Smooth muscle cell (in vitro differentiated cells): ENCODE measurements around the gene ACCSL. TPM values are rescaled to one million over a fixed set of nuclear protein-coding genes. Genes with fewer than 3 reads are reported as not detected.

Experiments
- DNase-seq: peaks from one replicate; lab custom pipeline; 2025; ENCODE audit not compliant: unreplicated experiment; lab: John Stamatoyannopoulos, UW
- H2AFZ ChIP-seq: fragments of 200-600 bp; sonication (generic); 2 replicates; pipeline ENCODE4 v1.6.0; 2016; ENCODE audit warnings: antibody characterized with exemption, low read depth, mild to moderate bottlenecking
- H3F3A ChIP-seq: fragments of 200-600 bp; sonication (generic); 2 replicates; pipeline ENCODE4 v1.6.0; 2017; ENCODE audit warnings: antibody characterized with exemption, low read depth
- H3K27ac ChIP-seq: fragments of 200-600 bp; sonication (generic); 2 replicates; pipeline ENCODE4 v1.5.1; 2016; ENCODE audit warnings: low read depth, mild to moderate bottlenecking
- H3K27me3 ChIP-seq: fragments of 200-600 bp; sonication (generic); 2 replicates; pipeline ENCODE4 v1.6.1; 2016; ENCODE audit warnings: low read depth, mild to moderate bottlenecking
- H3K36me3 ChIP-seq: fragments of 200-600 bp; sonication (generic); 2 replicates; pipeline ENCODE4 v1.5.1; 2016; ENCODE audit warnings: low read depth
- H3K4me1 ChIP-seq: fragments of 200-600 bp; sonication (generic); 2 replicates; pipeline ENCODE4 v1.5.1; 2016; ENCODE audit warnings: low read depth
- H3K4me2 ChIP-seq: fragments of 200-600 bp; sonication (generic); 2 replicates; pipeline ENCODE4 v1.6.0; 2016; ENCODE audit warnings: mild to moderate bottlenecking
- H3K4me3 ChIP-seq: fragments of 200-600 bp; sonication (generic); 2 replicates; pipeline ENCODE4 v1.5.1; 2016; ENCODE audit warnings: mild to moderate bottlenecking
- H3K79me2 ChIP-seq: fragments of 200-600 bp; sonication (generic); 2 replicates; pipeline ENCODE4 v1.6.0; 2016; ENCODE audit warnings: low read depth, mild to moderate bottlenecking
- H3K9ac ChIP-seq: fragments of 200-600 bp; sonication (generic); 2 replicates; pipeline ENCODE4 v1.6.0; 2016; ENCODE audit warnings: low read depth
- H3K9me3 ChIP-seq: fragments of 200-600 bp; sonication (generic); replicated peaks from 2 replicates; pipeline ENCODE4 v1.5.1; 2016; ENCODE audit warnings: low read depth
- H4K20me1 ChIP-seq: fragments of 200-600 bp; sonication (generic); 2 replicates; pipeline ENCODE4 v1.6.0; 2016; ENCODE audit warnings: low read depth
- CTCF ChIP-seq: fragments of 200-600 bp; sonication (generic); IDR thresholded peaks from 2 replicates; pipeline ENCODE4 v1.5.1; 2017; ENCODE audit warnings: borderline replicate concordance, mild to moderate bottlenecking, antibody characterized with exemption; ENCODE audit not compliant: insufficient read depth, poor library complexity, severe bottlenecking
- WGBS: methylation state at CpG from one replicate; pipeline ENCODE4 v1.1.7; 2016; ENCODE audit warnings: low lambda C conversion rate; 5-methylcytosine and 5-hydroxymethylcytosine counted together
- polyA plus RNA-seq: library from polyadenylated mRNA; unstranded; fragments of >200 nt; fragmentation: Nextera tagmentation; extraction: Ambion mirVana; gene quantifications from 2 replicates; pipeline ENCODE4 v1.2.1, GENCODE V29; 2016
- total RNA-seq: library from RNA; depleted of rRNA; stranded (reverse); fragments of >200 nt; gene quantifications from 2 replicates; pipeline ENCODE4 v1.2.3, GENCODE V29; 2014

The ACCSL gene
- total and polyA plus RNA-seq, 2 experiments from 2014 or later, result not detected

DNA sequence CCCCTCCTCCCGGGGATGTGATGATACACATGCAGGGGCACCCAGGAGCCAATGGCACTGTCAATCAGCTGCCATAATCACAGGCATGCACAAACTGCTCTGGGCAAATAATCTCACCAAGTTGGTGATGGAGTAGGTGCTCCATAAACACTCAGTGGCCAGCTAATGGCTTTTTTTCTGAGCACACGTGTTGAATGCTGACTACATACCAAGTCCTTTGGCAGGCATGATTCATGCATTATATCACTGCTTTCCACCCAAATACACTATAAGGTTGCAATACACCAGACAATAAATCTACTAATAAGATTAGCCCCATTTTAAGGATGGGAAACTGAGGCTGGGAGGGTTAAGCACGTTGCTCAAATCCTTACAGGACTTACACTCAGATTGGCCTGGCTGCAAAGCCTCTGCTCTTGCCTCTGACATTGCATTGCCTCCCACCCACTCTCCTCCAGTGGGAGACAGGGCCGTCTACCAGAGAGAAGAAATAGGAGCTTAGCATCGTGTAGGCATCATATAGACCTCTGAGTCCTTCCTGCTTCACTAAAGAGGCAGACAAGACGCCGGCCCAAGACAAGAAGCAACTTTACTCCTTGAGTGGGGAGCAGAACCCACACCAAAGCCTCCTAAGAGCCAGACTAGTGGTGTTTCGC lies 32.7 kb upstream of the ACCSL start:
- 71% methylated on average over 8 of the region's 8 CpGs for WGBS
- Histone ChIP-seq H3K9me3 (no peaks in the 10 kb centered on the region), H3K4me1 (no peaks in the 10 kb centered on the region), H3K4me3 (no peak overlapping the region), H3K36me3 (no peaks in the 10 kb centered on the region), H3F3A (no peaks in the 10 kb centered on the region), H3K27me3 (no peaks in the 10 kb centered on the region), H2AFZ (no peak overlapping the region), H3K4me2 (no peak overlapping the region), H4K20me1 (no peaks in the 10 kb centered on the region), H3K79me2 (no peaks in the 10 kb centered on the region), H3K9ac (no peak overlapping the region), H3K27ac (peak overlapping the region; percentile 39)
- no peak for TF ChIP-seq CTCF
- DNase-seq, result no peak

DNA sequence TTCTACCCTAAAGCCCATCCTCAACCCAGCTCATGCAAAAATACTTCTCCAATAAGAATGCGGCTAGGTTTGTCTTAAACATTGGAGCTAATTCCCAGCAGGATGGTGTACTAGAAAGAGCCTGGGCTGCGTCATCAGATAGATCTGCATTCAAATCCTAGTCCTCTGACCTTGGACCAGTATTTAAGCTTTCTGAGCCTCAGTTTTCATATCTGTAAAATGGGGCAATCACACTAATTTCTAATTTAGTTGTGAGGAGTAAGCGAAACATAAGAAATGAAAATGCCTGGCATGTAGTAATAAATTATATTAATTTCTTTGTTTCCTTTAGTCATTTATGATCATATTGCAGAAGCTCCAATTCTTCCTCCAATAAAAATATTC lies 32.2 kb upstream of the ACCSL start:
- H3K4me1 ChIP-seq, result no peaks in the 10 kb centered on the region
- H3F3A ChIP-seq, result no peaks in the 10 kb centered on the region
- TF ChIP-seq CTCF, result no peak
- no peak overlapping the region for H3K9ac ChIP-seq
- no peaks in the 10 kb centered on the region for H3K79me2 ChIP-seq
- no peaks in the 10 kb centered on the region for H4K20me1 ChIP-seq
- WGBS, result 98% methylated on average over 3 of the region's 3 CpGs
- DNase-seq, result no peak
- H3K27me3 ChIP-seq, result no peaks in the 10 kb centered on the region
- no peak overlapping the region for H3K4me3 ChIP-seq
- H3K4me2 ChIP-seq, result no peak overlapping the region
- peak overlapping the region; percentile 39 for H3K27ac ChIP-seq
- no peaks in the 10 kb centered on the region for H3K9me3 ChIP-seq
- no peaks in the 10 kb centered on the region for H3K36me3 ChIP-seq
- no peak overlapping the region for H2AFZ ChIP-seq

GRCh38 chr11:44016131-44016530 lies 31.6 kb upstream of the ACCSL start:
- no peak for TF ChIP-seq CTCF
- H3K79me2 ChIP-seq, result no peaks in the 10 kb centered on the region
- peak overlapping the region; percentile 39 for H3K4me2 ChIP-seq
- H4K20me1 ChIP-seq, result no peaks in the 10 kb centered on the region
- H3K27ac ChIP-seq, result peak overlapping the region; percentile 39
- no peaks in the 10 kb centered on the region for H3K36me3 ChIP-seq
- no peaks in the 10 kb centered on the region for H3F3A ChIP-seq
- no peak overlapping the region for H2AFZ ChIP-seq
- no peaks in the 10 kb centered on the region for H3K27me3 ChIP-seq
- peak; percentile 18 for DNase-seq
- H3K4me3 ChIP-seq, result no peak overlapping the region
- H3K9ac ChIP-seq, result no peak overlapping the region
- no peaks in the 10 kb centered on the region for H3K9me3 ChIP-seq
- no peaks in the 10 kb centered on the region for H3K4me1 ChIP-seq
- WGBS, result 14% methylated on average over 5 of the region's 5 CpGs
